H9 (cell line): ENCODE measurements around the gene GHRL. TPM values are rescaled to one million over a fixed set of nuclear protein-coding genes. Genes with fewer than 3 reads are reported as not detected.

Source experiments
- DNase-seq: peaks from one replicate; pipeline ENCODE4 v3.0.0-alpha.2; 2017
- H2AFZ ChIP-seq: one replicate; pipeline ENCODE4 v1.6.1; 2013; ENCODE audit warnings: mild to moderate bottlenecking, low read length, control low read depth, moderate library complexity
- H2AK5ac ChIP-seq: 2 replicates; pipeline ENCODE4 v1.6.1; 2013; ENCODE audit warnings: low read length, control low read depth, mixed read lengths; ENCODE audit not compliant: insufficient read length
- H2BK120ac ChIP-seq: one replicate; pipeline ENCODE4 v1.6.1; 2013; ENCODE audit warnings: low read depth, mild to moderate bottlenecking, low read length, control low read depth, inconsistent platforms; ENCODE audit not compliant: poor library complexity, severe bottlenecking
- H2BK12ac ChIP-seq: 2 replicates; pipeline ENCODE4 v1.6.1; 2013; ENCODE audit warnings: low read length, control low read depth, mixed read lengths, low read depth; ENCODE audit not compliant: insufficient read length
- H2BK15ac ChIP-seq: 2 replicates; pipeline ENCODE4 v1.6.1; 2013; ENCODE audit warnings: low read depth, low read length, control low read depth
- H2BK20ac ChIP-seq: one replicate; pipeline ENCODE4 v1.6.1; 2013; ENCODE audit warnings: low read depth, mild to moderate bottlenecking, low read length, control low read depth, inconsistent platforms; ENCODE audit not compliant: poor library complexity, severe bottlenecking
- H2BK5ac ChIP-seq: 2 replicates; pipeline ENCODE4 v1.6.1; 2013; ENCODE audit warnings: low read length, control low read depth, mixed read lengths; ENCODE audit not compliant: insufficient read length
- H3K14ac ChIP-seq: 2 replicates; pipeline ENCODE4 v1.6.1; 2013; ENCODE audit warnings: low read length, control low read depth; ENCODE audit not compliant: insufficient read depth
- H3K18ac ChIP-seq: 2 replicates; pipeline ENCODE4 v1.6.1; 2013; ENCODE audit warnings: low read depth, mild to moderate bottlenecking, mixed read lengths, low read length, control low read depth; ENCODE audit not compliant: insufficient read length
- H3K23ac ChIP-seq: 2 replicates; pipeline ENCODE4 v1.6.1; 2013; ENCODE audit warnings: low read length, control low read depth, mixed read lengths, low read depth; ENCODE audit not compliant: insufficient read length
- H3K23me2 ChIP-seq: 2 replicates; pipeline ENCODE4 v1.6.1; 2013; ENCODE audit warnings: low read depth, mild to moderate bottlenecking, mixed read lengths, low read length, control low read depth; ENCODE audit not compliant: insufficient read length, poor library complexity, severe bottlenecking
- H3K27ac ChIP-seq: 2 replicates; pipeline ENCODE4 v1.5.1; 2013; ENCODE audit warnings: low read length, control low read depth, mixed read lengths, low read depth; ENCODE audit not compliant: insufficient read length
- H3K27me3 ChIP-seq: 2 replicates; pipeline ENCODE4 v1.6.1; 2013; ENCODE audit warnings: low read length, control low read depth, inconsistent platforms; ENCODE audit not compliant: insufficient read depth
- H3K4ac ChIP-seq: 2 replicates; pipeline ENCODE4 v1.6.1; 2013; ENCODE audit warnings: low read depth, mild to moderate bottlenecking, control low read depth, inconsistent platforms, low read length, moderate library complexity
- H3K4me1 ChIP-seq: 2 replicates; pipeline ENCODE4 v1.6.1; 2013; ENCODE audit warnings: low read length, control low read depth, inconsistent platforms; ENCODE audit not compliant: insufficient read depth
- H3K4me2 ChIP-seq: 2 replicates; pipeline ENCODE4 v1.6.1; 2013; ENCODE audit warnings: low read length, control low read depth, mixed read lengths; ENCODE audit not compliant: insufficient read length, insufficient read depth
- H3K56ac ChIP-seq: 2 replicates; pipeline ENCODE4 v1.6.1; 2013; ENCODE audit warnings: low read depth, mild to moderate bottlenecking, mixed read lengths, low read length, control low read depth; ENCODE audit not compliant: insufficient read length
- H3K79me1 ChIP-seq: 2 replicates; pipeline ENCODE4 v1.6.1; 2013; ENCODE audit warnings: low read depth, mild to moderate bottlenecking, moderate library complexity, low read length, control low read depth, inconsistent platforms; ENCODE audit not compliant: insufficient read depth, poor library complexity, severe bottlenecking
- H3K79me2 ChIP-seq: 2 replicates; pipeline ENCODE4 v1.6.1; 2013; ENCODE audit warnings: low read length, control low read depth, inconsistent platforms; ENCODE audit not compliant: insufficient read depth
- H3K9ac ChIP-seq: 2 replicates; pipeline ENCODE4 v1.6.1; 2013; ENCODE audit warnings: low read length, control low read depth, mixed read lengths; ENCODE audit not compliant: insufficient read length; ENCODE audit errors: extremely low read depth
- H3K9me3 ChIP-seq: one replicate; pipeline ENCODE4 v1.6.1; 2013; ENCODE audit warnings: low read depth, low read length, inconsistent platforms; ENCODE audit not compliant: control insufficient read depth
- H3T11ph ChIP-seq: one replicate; pipeline ENCODE4 v1.6.1; 2013; ENCODE audit warnings: mild to moderate bottlenecking, low read length, control low read depth, inconsistent platforms
- H4K20me1 ChIP-seq: one replicate; pipeline ENCODE4 v1.6.1; 2013; ENCODE audit not compliant: control insufficient read depth, insufficient read length, insufficient read depth
- H4K5ac ChIP-seq: 2 replicates; pipeline ENCODE4 v1.6.1; 2013; ENCODE audit warnings: low read depth, mild to moderate bottlenecking, mixed read lengths, low read length, control low read depth; ENCODE audit not compliant: insufficient read length
- H4K8ac ChIP-seq: replicated peaks from 2 replicates; pipeline ENCODE4 v1.6.1; 2013; ENCODE audit warnings: low read length, control low read depth, mixed read lengths, low read depth; ENCODE audit not compliant: insufficient read length
- H4K91ac ChIP-seq: 2 replicates; pipeline ENCODE4 v1.6.1; 2013; ENCODE audit warnings: low read depth, mild to moderate bottlenecking, moderate library complexity, mixed read lengths, low read length, control low read depth; ENCODE audit not compliant: insufficient read length
- H3K27ac Mint-ChIP-seq, 3 experiments: 2 replicates in 2 of 3; 3 replicates in 1 of 3; pipeline ENCODE4 v1.8.0; 2020 to 2021; ENCODE audit warnings: mixed read lengths in 3 of 3, mild to moderate bottlenecking in 1 of 3, moderate library complexity in 1 of 3
- H3K27me3 Mint-ChIP-seq: 2 replicates; pipeline ENCODE4 v1.8.0; 2021; ENCODE audit warnings: low read depth, mild to moderate bottlenecking, moderate library complexity, mixed read lengths
- H3K36me3 Mint-ChIP-seq, 3 experiments: 2 replicates in 2 of 3; 3 replicates in 1 of 3; pipeline ENCODE4 v1.8.0; 2020 to 2021; ENCODE audit warnings: low read depth in 3 of 3, mixed read lengths in 3 of 3; ENCODE audit not compliant: insufficient read depth in 1 of 3
- H3K4me1 Mint-ChIP-seq, 2 experiments: 2 replicates each; pipeline ENCODE4 v1.8.0; 2020; ENCODE audit warnings: mixed read lengths in 2 of 2
- H3K4me3 Mint-ChIP-seq, 2 experiments: 2 replicates in 1 of 2; 3 replicates in 1 of 2; pipeline ENCODE4 v1.8.0; 2020 to 2021; ENCODE audit warnings: mild to moderate bottlenecking in 2 of 2, mixed read lengths in 2 of 2, moderate library complexity in 1 of 2
- H3K9me3 Mint-ChIP-seq, 2 experiments: 2 replicates in 1 of 2; 3 replicates in 1 of 2; pipeline ENCODE4 v1.8.0; 2020; ENCODE audit warnings: mild to moderate bottlenecking in 2 of 2, mixed read lengths in 2 of 2, moderate library complexity in 1 of 2
- CTCF ChIP-seq: fragments of 200-600 bp; sonication (generic); conservative IDR thresholded peaks from 3 replicates; pipeline ENCODE4 v1.8.0; 2021; ENCODE audit warnings: antibody characterized with exemption, mild to moderate bottlenecking
- WGBS: extraction: QIAGEN DNeasy Blood & Tissue Kit; methylation state at CpG from one replicate; pipeline ENCODE4 v1.1.7; 2013; ENCODE audit warnings: missing lambda C conversion rate, low lambda C conversion rate, mixed read lengths; ENCODE audit not compliant: insufficient read length; ENCODE audit errors: extremely low coverage; 5-methylcytosine and 5-hydroxymethylcytosine counted together
- total RNA-seq: library from RNA; stranded (reverse); gene quantifications from 2 replicates; pipeline ENCODE4 v1.2.1, GENCODE V29; 2021

GHRL gene
- total RNA-seq, 1 experiment from 2014 or later = 1.3 TPM

- Histone ChIP-seq H3K23me2 (no peaks in the 10 kb centered on the region), H2BK120ac (no peak overlapping the region), H3K27me3 (no peaks in the 10 kb centered on the region), H3K9ac (no peak overlapping the region), H3K14ac (no peak overlapping the region), H3K79me1 (peaks cover 4% of the 10 kb centered on the region), H3K4me1 (no peaks in the 10 kb centered on the region), H2AFZ (no peak overlapping the region), H2BK12ac (no peak overlapping the region), H3K4ac (no peak overlapping the region), H3K23ac (no peak overlapping the region), H4K20me1 (peaks cover 4% of the 10 kb centered on the region), H4K5ac (no peak overlapping the region), H2BK20ac (no peak overlapping the region), H2BK5ac (no peak overlapping the region), H3K4me2 (no peak overlapping the region), H3K79me2 (peaks cover 1% of the 10 kb centered on the region; the same call in 1 of the 2 replicates), H4K91ac (no peak overlapping the region), H2AK5ac (no peak overlapping the region), H3K18ac (no peak overlapping the region), H3K56ac (no peak overlapping the region), H3K27ac (no peak overlapping the region), H4K8ac (no peak overlapping the region), H3K9me3 (no peaks in the 10 kb centered on the region), H3T11ph (no peak overlapping the region), H2BK15ac (no peak overlapping the region)
- H3K9me3 Mint-ChIP-seq = no peaks in the 10 kb centered on the region
- H3K4me1 Mint-ChIP-seq = peaks cover 12% of the 10 kb centered on the region in 2 experiments
- no peak overlapping the region for H3K27ac Mint-ChIP-seq
- no peaks in the 10 kb centered on the region for H3K27me3 Mint-ChIP-seq
- no peak for TF ChIP-seq CTCF
- DNase-seq = no peak
- no peak overlapping the region for H3K4me3 Mint-ChIP-seq
- peaks cover 32 to 77% (median 62%) of the 10 kb centered on the region in 3 experiments for H3K36me3 Mint-ChIP-seq
- no CpG with 5 or more reads among the region's 4 CpGs for WGBS
Measured at GRCh38 chr3:10259798-10260197, 32.9 kb downstream of the GHRL start.
